Suprapubic skin (tissue), 3 donors: ENCODE data around the gene PLXNC1.

ENCODE experiments used
- EP300 ChIP-seq: sonication (generic); formaldehyde crosslinking; IDR thresholded peaks from one replicate; pipeline ENCODE4 v1.6.1; 2017; ENCODE audit warnings: antibody characterized with exemption
- POLR2A ChIP-seq, 2 donors: fragments of 450-650 bp; IDR thresholded peaks; one replicate each; pipeline ENCODE4 v1.6.1; 2017; ENCODE audit warnings: antibody characterized with exemption in 2 of 2, mild to moderate bottlenecking in 2 of 2, moderate library complexity in 2 of 2
- TF ChIP-seq, protein P1 (sequence below), 2 donors: fragments of 200-600 bp in 1 of 2; fragments of 450-650 bp in 1 of 2; sonication (generic) in 1 of 2; IDR thresholded peaks; one replicate each; pipeline ENCODE4 v1.5.1; 2016 to 2019; ENCODE audit warnings: antibody characterized with exemption in 2 of 2, mild to moderate bottlenecking in 1 of 2, moderate library complexity in 1 of 2

DNA sequence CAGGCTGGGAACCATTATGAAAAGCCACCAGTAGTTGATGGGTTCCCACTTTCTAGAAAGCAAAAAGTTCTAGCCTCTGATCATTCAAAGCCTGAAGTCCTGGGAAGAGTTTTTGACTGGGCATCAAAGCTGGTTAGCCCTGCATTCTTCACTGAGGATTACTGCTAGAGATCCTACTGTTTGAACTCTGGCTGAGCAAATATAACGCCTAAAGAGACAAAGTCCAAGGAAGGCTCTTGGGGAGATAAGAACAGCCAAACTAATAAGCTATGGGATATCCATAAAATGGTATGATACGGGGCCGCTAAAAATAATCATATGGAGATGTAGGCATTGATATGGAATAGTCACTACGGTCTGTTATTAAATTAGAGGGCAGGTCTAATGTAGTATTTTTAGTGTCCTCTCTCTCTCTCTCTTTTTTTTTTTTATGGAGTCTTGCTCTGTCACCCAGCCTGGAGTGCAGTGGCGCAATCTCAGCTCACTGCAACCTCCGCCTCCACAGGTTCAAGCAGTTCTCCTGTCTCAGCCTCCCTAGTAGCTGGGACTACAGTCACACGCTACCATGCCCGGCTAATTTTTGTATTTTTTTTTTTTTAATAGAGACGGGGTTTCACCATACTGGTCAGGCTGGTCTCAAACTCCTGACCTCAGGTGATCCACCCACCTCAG, 35.5 kb downstream of the PLXNC1 start:
- TF ChIP-seq, protein P1, sequence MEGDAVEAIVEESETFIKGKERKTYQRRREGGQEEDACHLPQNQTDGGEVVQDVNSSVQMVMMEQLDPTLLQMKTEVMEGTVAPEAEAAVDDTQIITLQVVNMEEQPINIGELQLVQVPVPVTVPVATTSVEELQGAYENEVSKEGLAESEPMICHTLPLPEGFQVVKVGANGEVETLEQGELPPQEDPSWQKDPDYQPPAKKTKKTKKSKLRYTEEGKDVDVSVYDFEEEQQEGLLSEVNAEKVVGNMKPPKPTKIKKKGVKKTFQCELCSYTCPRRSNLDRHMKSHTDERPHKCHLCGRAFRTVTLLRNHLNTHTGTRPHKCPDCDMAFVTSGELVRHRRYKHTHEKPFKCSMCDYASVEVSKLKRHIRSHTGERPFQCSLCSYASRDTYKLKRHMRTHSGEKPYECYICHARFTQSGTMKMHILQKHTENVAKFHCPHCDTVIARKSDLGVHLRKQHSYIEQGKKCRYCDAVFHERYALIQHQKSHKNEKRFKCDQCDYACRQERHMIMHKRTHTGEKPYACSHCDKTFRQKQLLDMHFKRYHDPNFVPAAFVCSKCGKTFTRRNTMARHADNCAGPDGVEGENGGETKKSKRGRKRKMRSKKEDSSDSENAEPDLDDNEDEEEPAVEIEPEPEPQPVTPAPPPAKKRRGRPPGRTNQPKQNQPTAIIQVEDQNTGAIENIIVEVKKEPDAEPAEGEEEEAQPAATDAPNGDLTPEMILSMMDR (IDR thresholded peaks at IDR 0.05) = no peak
- TF ChIP-seq POLR2A (IDR thresholded peaks at IDR 0.05) = no peak
- TF ChIP-seq EP300 = no peak
